Activated CD4-positive, alpha-beta T cell treated with anti-CD3 and anti-CD28 coated beads for 36 hours (primary cell): ENCODE measurements around the gene RASIP1. TPM values are rescaled to one million over a fixed set of nuclear protein-coding genes. Genes with fewer than 3 reads are reported as not detected.
A peak's percentile ranks its signal among the peaks of the same experiment; 100 is the strongest.
"Not testable (repeated sequence)": the region's sequence is repeated elsewhere in the genome, so short reads cannot be mapped to it uniquely, and the experiment has no call there.

Experiments used
- ATAC-seq: fragments of 200-7000 bp; cut with Tn5 transposase; one replicate; pipeline ENCODE4 v1.10.0; 2021; ENCODE audit warnings: mild to moderate bottlenecking, moderate library complexity
- CTCF ChIA-PET: fragments of 350-600 bp; sonication (Branson Sonifier 250); formaldehyde crosslinking; loops from one replicate; lab custom pipeline; 2021; ENCODE audit warnings: antibody characterized with exemption; lab: Charles Lee
- POLR2A ChIA-PET: fragments of 350-600 bp; sonication (Branson Sonifier 250); formaldehyde crosslinking; loops from one replicate; lab custom pipeline; 2021; ENCODE audit warnings: antibody characterized with exemption, inconsistent platforms; lab: Charles Lee
- DNase-seq: peaks from one replicate; pipeline ENCODE4 v3.0.0-alpha.2; 2020
- H3K27ac Mint-ChIP-seq: one replicate; pipeline ENCODE4 v1.8.0; 2021; ENCODE audit warnings: mixed read lengths
- H3K27me3 Mint-ChIP-seq: one replicate; pipeline ENCODE4 v1.8.0; 2021; ENCODE audit warnings: mixed read lengths
- H3K36me3 Mint-ChIP-seq: one replicate; pipeline ENCODE4 v1.8.0; 2021; ENCODE audit warnings: low read depth, mixed read lengths
- H3K4me1 Mint-ChIP-seq: one replicate; pipeline ENCODE4 v1.8.0; 2021; ENCODE audit warnings: mixed read lengths
- H3K4me3 Mint-ChIP-seq: one replicate; pipeline ENCODE4 v1.8.0; 2021; ENCODE audit warnings: mild to moderate bottlenecking, moderate library complexity, mixed read lengths
- H3K9me3 Mint-ChIP-seq: one replicate; pipeline ENCODE4 v1.8.0; 2021; ENCODE audit warnings: low read depth, mixed read lengths
- intact Hi-C, 2 experiments: fragments of 100-400 bp; cut with DNase I in 1 of 2; cut with micrococcal nuclease in 1 of 2; formaldehyde crosslinking; loops; one replicate each; pipeline versions ENCODE4 v1.14.2 to v1.15.1; 2022 to 2024; cut with DNase I, micrococcal nuclease
- total RNA-seq, 2 experiments: library from RNA; stranded (reverse); gene quantifications; one replicate each; pipeline ENCODE4 v1.2.3, GENCODE V29; 2021

The RASIP1 gene
- total RNA-seq, 2 experiments from 2014 or later, result 0.67 to 0.73 TPM

GRCh38 chr19:48726556-48726955 is 13.9 kb downstream of the RASIP1 start:
- peaks cover 13% of the 10 kb centered on the region for H3K9me3 Mint-ChIP-seq
- DNase-seq, result peak; percentile 43
- H3K27ac Mint-ChIP-seq, result peak overlapping the region; percentile 93
- intact Hi-C loops, result no loop called here
- H3K27me3 Mint-ChIP-seq, result no peaks in the 10 kb centered on the region
- peaks cover 17% of the 10 kb centered on the region for H3K4me1 Mint-ChIP-seq
- ChIA-PET POLR2A (no interaction called here), CTCF (interaction anchor here (1.6 kb wide), 1 partner anchor 267 kb away, joined by 3 read pairs; the partner anchor contains the start of genes GYS1 and RUVBL2)
- H3K36me3 Mint-ChIP-seq, result peaks cover 18% of the 10 kb centered on the region
- peak overlapping the region; percentile 41 for H3K4me3 Mint-ChIP-seq
- ATAC-seq, result peak; percentile 61

- intact Hi-C loops, result loop anchor here in 1 of 2 experiments (1.0 to 5.0 kb wide), 6 partner anchors 11 to 917 kb away; partner anchors contain the start of genes NUCB1, RRAS, SCAF1 and TMEM143
- Mint-ChIP-seq H3K27ac (peak overlapping the region; percentile 93), H3K4me3 (no peak overlapping the region), H3K4me1 (peaks cover 21% of the 10 kb centered on the region), H3K9me3 (peaks cover 13% of the 10 kb centered on the region), H3K36me3 (peaks cover 18% of the 10 kb centered on the region), H3K27me3 (no peaks in the 10 kb centered on the region)
- peak; percentile 34 for ATAC-seq
- DNase-seq, result peak; percentile 33
- ChIA-PET POLR2A (interaction anchor here (0.6 kb wide), 1 partner anchor 14 kb away, joined by 3 read pairs; no protein-coding TSS in a partner anchor), CTCF (interaction anchor here (0.6 to 2.4 kb wide), 8 partner anchors 9 to 119 kb away, joined by 3 to 12 read pairs (median 4); no protein-coding TSS in a partner anchor)
These were observed 15.3 kb downstream of the RASIP1 start for GRCh38 chr19:48724796-48725753.

- ATAC-seq (no peak), DNase-seq (no peak)
- Mint-ChIP-seq H3K4me1 (peaks cover 22% of the 10 kb centered on the region), H3K9me3 (peaks cover 13% of the 10 kb centered on the region), H3K4me3 (no peak overlapping the region), H3K27me3 (no peaks in the 10 kb centered on the region), H3K27ac (no peak overlapping the region), H3K36me3 (peaks cover 18% of the 10 kb centered on the region)
- ChIA-PET CTCF (interaction anchor here (0.5 to 0.9 kb wide), 2 partner anchors 272 to 1453 kb away, joined by 3 to 4 read pairs; partner anchors contain the start of gene RUVBL2), POLR2A (no interaction called here)
- intact Hi-C loops, result loop anchor here in 1 of 2 experiments (5.0 kb wide), 2 partner anchors 400 to 920 kb away; partner anchors contain the start of genes RRAS and SCAF1
These were observed 18.2 kb downstream of the RASIP1 start for GRCh38 chr19:48722196-48722708.

- peak; percentile 97 for DNase-seq
- Mint-ChIP-seq H3K4me3 (peak overlapping the region; percentile 80), H3K36me3 (peaks cover 7% of the 10 kb centered on the region), H3K27ac (peak overlapping the region; percentile 97), H3K27me3 (no peaks in the 10 kb centered on the region), H3K4me1 (peaks cover 14% of the 10 kb centered on the region), H3K9me3 (peaks cover 6% of the 10 kb centered on the region)
- ATAC-seq, result peak; percentile 96
- ChIA-PET CTCF (interaction anchor here (0.5 to 1.5 kb wide), 3 partner anchors 19 to 995 kb away, joined by 3 to 12 read pairs (median 3); partner anchors contain the start of gene RASIP1), POLR2A (interaction anchor here (0.6 kb wide), 1 partner anchor 775 kb away, joined by 3 read pairs; no protein-coding TSS in a partner anchor)
- intact Hi-C loops, result loop anchor here (1.0 to 5.0 kb wide), 8 partner anchors 18 to 922 kb away; partner anchors contain the start of genes GRWD1 (in 1 of the 2), NUCB1 (in 1 of the 2), RPL18 (in 1 of the 2) and RRAS (in 1 of the 2)
These were observed 19.7 kb downstream of the RASIP1 start for GRCh38 chr19:48720613-48721296.

GRCh38 chr19:48720251-48720612 is 20.2 kb downstream of the RASIP1 start:
- DNase-seq (no peak), ATAC-seq (peak; percentile 14)
- H3K9me3 Mint-ChIP-seq, result peaks cover 3% of the 10 kb centered on the region
- H3K4me1 Mint-ChIP-seq, result peaks cover 10% of the 10 kb centered on the region
- ChIA-PET POLR2A (interaction anchor here (0.6 kb wide), 1 partner anchor 775 kb away, joined by 3 read pairs; no protein-coding TSS in a partner anchor), CTCF (interaction anchor here (0.9 to 1.5 kb wide), 2 partner anchors 19 to 20 kb away, joined by 3 to 12 read pairs; partner anchors contain the start of gene RASIP1)
- H3K4me3 Mint-ChIP-seq, result peak overlapping the region; percentile 80
- H3K27ac Mint-ChIP-seq, result peak overlapping the region; percentile 97
- intact Hi-C loops, result loop anchor here (1.0 to 5.0 kb wide), 6 partner anchors 19 to 922 kb away; partner anchors contain the start of genes GRWD1 (in 1 of the 2), RRAS (in 1 of the 2) and SCAF1 (in 1 of the 2)
- H3K27me3 Mint-ChIP-seq, result no peaks in the 10 kb centered on the region
- H3K36me3 Mint-ChIP-seq, result peaks cover 3% of the 10 kb centered on the region

- no peak for DNase-seq
- CTCF ChIA-PET, result no interaction called here
- intact Hi-C loops, result loop anchor here (1.0 to 5.0 kb wide), 6 partner anchors 19 to 923 kb away; partner anchors contain the start of genes GRWD1 (in 1 of the 2), RRAS (in 1 of the 2) and SCAF1 (in 1 of the 2)
These were observed 20.9 kb downstream of the RASIP1 start, which contains the start of gene MAMSTR for GRCh38 chr19:48719263-48720171. Gene MAMSTR, minus strand, starts transcription at chr19:48719725. Its CDS starts 694 bp downstream, at chr19:48719031.

GRCh38 chr19:48718711-48719231 is 21.6 kb downstream of the RASIP1 start:
- Mint-ChIP-seq H3K27ac (no peak overlapping the region), H3K4me1 (peaks cover 11% of the 10 kb centered on the region), H3K36me3 (no peaks in the 10 kb centered on the region), H3K27me3 (no peaks in the 10 kb centered on the region), H3K9me3 (no peaks in the 10 kb centered on the region), H3K4me3 (no peak overlapping the region)
- intact Hi-C loops, result no loop called here
- ChIA-PET POLR2A (no interaction called here), CTCF (no interaction called here)
- DNase-seq (no peak), ATAC-seq (no peak)

More at GRCh38 chr19:48719263-48720171, 20.9 kb downstream of the RASIP1 start, which contains the start of gene MAMSTR:
- Mint-ChIP-seq H3K36me3 (no peaks in the 10 kb centered on the region), H3K4me1 (peaks cover 10% of the 10 kb centered on the region), H3K9me3 (no peaks in the 10 kb centered on the region), H3K4me3 (peak within 1 kb of the TSS; percentile 80), H3K27me3 (no peaks in the 10 kb centered on the region), H3K27ac (peak within 1 kb of the TSS; percentile 97)
- no peak for ATAC-seq
- POLR2A ChIA-PET, result no interaction called here

GRCh38 chr19:48718106-48718505 is 22.3 kb downstream of the RASIP1 start:
- POLR2A ChIA-PET, ATAC-seq, CTCF ChIA-PET, intact Hi-C loops, H3K9me3 Mint-ChIP-seq, DNase-seq, H3K4me3 Mint-ChIP-seq, H3K27ac Mint-ChIP-seq, H3K36me3 Mint-ChIP-seq, H3K27me3 Mint-ChIP-seq: not testable (repeated sequence)
- peaks cover 12% of the 10 kb centered on the region for H3K4me1 Mint-ChIP-seq

- no peak overlapping the region for H3K27ac Mint-ChIP-seq
- peaks cover 18% of the 10 kb centered on the region for H3K4me1 Mint-ChIP-seq
- intact Hi-C loops, result no loop called here
- ChIA-PET POLR2A (interaction anchor here (0.6 kb wide), 1 partner anchor 276 kb away, joined by 4 read pairs; the partner anchor contains the start of gene GYS1), CTCF (interaction anchor here (0.8 to 1.2 kb wide), 2 partner anchors 8 to 22 kb away, joined by 4 read pairs; no protein-coding TSS in a partner anchor)
- no peaks in the 10 kb centered on the region for H3K9me3 Mint-ChIP-seq
- H3K4me3 Mint-ChIP-seq, result no peak overlapping the region
- no peaks in the 10 kb centered on the region for H3K27me3 Mint-ChIP-seq
- DNase-seq, result no peak
- no peak for ATAC-seq
- no peaks in the 10 kb centered on the region for H3K36me3 Mint-ChIP-seq
These were observed 23.7 kb downstream of the RASIP1 start for GRCh38 chr19:48716562-48717291.
